Ishikawa (cell line): ENCODE results near the gene MESP1.

Source experiments
- CREB1 ChIP-seq: IDR thresholded peaks from 2 replicates; pipeline ENCODE4 v1.6.1; 2012; ENCODE audit warnings: low read depth
- EP300 ChIP-seq: IDR thresholded peaks from 2 replicates; pipeline ENCODE4 v1.6.1; 2012; ENCODE audit warnings: borderline replicate concordance
- TAF1 ChIP-seq: IDR thresholded peaks from 2 replicates; pipeline ENCODE4 v1.6.1; 2012; ENCODE audit warnings: low read depth, mild to moderate bottlenecking
- YY1 ChIP-seq: IDR thresholded peaks from 2 replicates; pipeline ENCODE4 v1.6.1; 2012; ENCODE audit warnings: low read depth
- TF ChIP-seq, protein P1 (sequence below): IDR thresholded peaks from 2 replicates; pipeline ENCODE4 v1.6.1; 2012; ENCODE audit warnings: low read depth, mild to moderate bottlenecking

DNA sequence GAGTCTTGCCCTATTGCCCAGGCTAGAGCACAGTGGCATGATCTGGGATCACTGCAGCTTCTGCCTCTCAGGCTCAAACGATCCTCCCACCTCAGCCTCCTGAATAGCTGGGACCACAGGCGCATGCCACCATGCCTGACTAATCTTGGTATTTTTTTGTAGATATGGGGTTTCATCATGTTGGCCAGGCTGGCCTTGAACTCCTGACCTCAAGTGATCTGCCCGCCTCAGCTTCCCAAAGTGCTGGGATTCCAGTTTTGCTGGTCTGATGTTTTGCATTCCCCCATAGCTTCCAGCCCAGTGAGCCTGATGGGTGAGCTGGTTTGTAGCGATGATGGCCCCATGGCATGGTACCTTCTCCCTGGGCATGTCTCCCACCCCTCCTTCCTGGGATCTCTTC is 4.7 kb upstream of the MESP1 start:
- no peak for TF ChIP-seq YY1
- no peak for TF ChIP-seq EP300
- TF ChIP-seq CREB1: no peak
- no peak for TF ChIP-seq TAF1
- TF ChIP-seq, protein P1, sequence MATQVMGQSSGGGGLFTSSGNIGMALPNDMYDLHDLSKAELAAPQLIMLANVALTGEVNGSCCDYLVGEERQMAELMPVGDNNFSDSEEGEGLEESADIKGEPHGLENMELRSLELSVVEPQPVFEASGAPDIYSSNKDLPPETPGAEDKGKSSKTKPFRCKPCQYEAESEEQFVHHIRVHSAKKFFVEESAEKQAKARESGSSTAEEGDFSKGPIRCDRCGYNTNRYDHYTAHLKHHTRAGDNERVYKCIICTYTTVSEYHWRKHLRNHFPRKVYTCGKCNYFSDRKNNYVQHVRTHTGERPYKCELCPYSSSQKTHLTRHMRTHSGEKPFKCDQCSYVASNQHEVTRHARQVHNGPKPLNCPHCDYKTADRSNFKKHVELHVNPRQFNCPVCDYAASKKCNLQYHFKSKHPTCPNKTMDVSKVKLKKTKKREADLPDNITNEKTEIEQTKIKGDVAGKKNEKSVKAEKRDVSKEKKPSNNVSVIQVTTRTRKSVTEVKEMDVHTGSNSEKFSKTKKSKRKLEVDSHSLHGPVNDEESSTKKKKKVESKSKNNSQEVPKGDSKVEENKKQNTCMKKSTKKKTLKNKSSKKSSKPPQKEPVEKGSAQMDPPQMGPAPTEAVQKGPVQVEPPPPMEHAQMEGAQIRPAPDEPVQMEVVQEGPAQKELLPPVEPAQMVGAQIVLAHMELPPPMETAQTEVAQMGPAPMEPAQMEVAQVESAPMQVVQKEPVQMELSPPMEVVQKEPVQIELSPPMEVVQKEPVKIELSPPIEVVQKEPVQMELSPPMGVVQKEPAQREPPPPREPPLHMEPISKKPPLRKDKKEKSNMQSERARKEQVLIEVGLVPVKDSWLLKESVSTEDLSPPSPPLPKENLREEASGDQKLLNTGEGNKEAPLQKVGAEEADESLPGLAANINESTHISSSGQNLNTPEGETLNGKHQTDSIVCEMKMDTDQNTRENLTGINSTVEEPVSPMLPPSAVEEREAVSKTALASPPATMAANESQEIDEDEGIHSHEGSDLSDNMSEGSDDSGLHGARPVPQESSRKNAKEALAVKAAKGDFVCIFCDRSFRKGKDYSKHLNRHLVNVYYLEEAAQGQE: no peak
